ENCODE data around the gene STAM.
"Not testable (repeated sequence)": the region's sequence is repeated elsewhere in the genome, so short reads cannot be mapped to it uniquely, and the experiment has no call there.

Gene STAM

DNA sequence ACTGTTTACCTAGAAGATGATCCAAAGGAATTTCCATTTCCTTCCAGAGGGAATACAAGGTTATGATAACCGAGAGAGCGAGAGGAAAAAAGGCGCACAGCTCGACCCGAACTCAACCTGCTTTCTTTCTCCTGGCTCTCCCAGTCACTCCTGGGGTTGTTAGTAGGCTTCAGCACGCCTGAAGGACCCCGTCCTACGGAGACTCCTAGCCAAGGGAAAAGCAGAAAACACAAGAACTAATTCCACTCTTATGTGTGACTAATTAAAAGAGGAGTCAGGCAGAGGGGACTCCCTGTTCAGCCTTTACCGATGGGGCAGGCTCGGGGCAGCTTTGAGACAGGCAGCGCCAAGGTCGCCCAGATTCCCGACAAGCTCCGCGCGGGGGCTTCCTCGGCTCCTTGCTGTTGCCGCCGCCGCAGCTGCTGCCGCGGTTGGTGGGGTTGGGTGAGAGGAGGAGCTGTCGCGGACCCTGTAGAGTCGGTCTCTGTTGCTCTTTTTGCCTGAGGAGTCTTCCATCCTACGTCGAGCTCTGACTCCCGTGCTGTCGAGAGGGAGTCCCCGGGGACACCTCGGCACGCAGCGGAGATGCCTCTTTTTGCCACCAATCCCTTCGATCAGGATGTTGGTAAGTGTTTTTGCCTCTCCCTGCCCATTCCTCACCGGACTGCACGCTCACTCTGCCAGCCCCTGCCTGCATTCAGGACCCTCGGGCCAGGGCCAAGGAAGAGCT lies at the start of gene STAM:
TSS of gene STAM (plus strand) at position 397 of the 730 bp plus-strand sequence. CDS start at position 586, 189 bp downstream.
- peak; percentile 80 for DNase-seq (ENCODE audit: low spot score)

DNA sequence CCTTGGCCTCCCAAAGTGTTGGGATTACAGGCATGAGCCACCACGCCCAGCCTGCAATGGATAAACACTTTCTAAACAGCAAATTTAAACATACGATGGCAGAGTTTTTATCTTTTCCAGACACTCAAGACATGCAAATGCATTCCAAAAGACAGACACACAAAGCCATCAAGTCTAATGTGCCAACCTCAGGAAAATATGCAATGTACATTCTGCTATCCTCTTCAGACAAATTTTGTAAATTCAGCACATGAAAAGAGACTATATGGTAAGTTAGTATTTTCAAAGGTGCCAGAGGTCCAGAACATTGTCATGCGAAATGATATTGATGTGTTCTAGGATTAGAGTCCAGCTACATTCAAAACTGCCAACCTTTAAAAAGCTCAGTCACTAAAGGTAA lies 46.6 kb upstream of the STAM start:
- no peak for DNase-seq (ENCODE audit: low spot score)

DNA sequence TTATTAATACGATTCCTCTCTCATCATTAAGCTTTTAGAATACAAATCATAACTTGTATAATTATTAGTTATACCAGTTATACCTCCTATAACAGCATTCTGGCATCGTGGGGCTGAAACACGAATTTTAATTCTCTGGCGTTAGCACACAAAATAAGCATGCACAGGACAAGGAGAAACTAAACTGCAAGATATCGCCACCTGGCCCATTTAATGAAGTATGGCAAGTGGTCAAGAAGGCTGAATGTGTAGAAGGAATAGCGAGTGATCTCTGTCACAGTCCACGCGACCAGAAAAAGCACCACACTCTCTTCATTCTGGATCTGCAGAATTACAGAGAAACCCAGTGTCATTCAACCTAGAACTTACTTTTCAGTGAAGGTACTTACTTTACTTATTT lies 44.9 kb upstream of the STAM start:
- DNase-seq (ENCODE audit: low spot score): no peak

DNA sequence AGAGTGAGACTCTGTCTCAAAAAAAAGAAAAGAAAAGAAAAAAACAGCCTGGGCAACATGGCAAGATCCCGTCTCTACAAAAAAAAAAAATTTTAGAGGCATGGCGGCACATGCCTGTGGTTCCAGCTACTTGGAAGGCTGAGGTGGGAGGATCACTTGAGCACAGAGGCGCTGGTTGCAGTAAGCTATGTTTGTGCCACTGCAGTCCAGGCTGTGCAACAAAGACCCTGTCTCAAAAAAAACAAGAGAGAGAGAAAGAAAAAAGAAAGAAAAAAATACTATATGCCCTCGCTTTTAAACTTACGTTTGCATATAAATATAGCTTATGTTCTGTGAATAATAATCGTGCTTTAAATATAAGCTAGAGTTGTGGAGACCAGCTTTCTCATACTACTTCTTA lies 38.0 kb upstream of the STAM start:
- DNase-seq (ENCODE audit: low spot score): no peak

DNA sequence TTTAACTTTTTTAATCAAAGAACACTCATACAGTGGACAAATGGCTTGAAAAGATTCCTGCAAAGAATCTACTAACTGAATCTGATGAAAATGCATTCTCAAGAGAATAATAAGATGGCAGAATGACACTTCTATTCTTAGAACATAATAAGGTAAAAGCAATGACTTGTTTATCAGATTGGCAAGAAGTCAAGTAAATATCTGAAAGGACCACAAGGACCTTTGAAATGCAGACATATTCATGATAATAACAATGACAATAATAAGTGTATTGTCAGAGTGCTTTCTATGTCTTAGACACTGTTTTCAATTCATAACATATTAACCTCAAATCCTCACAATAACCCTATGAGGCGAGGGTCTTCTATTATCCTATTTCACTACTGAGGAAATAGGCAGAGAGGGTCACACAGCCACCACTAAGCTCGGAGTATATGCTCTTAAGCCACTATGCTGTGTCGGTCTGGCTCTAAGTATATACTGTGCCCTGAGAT lies 37.4 kb upstream of the STAM start:
- no peak for DNase-seq (ENCODE audit: low spot score)

DNA sequence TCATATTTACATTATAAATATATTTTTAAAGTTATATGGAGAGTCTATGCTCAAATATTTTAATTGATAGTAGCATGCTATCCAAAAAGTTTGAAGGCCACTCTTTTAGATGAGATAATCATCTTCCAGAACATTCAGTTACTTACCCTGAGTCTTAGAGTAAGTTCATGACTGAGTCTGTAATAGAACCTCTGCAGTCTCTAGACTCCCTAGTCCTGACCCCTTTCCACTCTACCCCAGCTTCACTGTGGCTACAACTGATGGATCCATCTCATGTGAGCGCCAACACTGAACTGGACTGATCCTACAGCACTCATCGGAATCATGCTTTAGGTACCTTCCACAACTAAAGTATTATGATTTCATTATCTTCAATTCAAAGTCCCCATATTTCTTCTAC lies 36.9 kb upstream of the STAM start:
- DNase-seq (ENCODE audit: low spot score): no peak

DNA sequence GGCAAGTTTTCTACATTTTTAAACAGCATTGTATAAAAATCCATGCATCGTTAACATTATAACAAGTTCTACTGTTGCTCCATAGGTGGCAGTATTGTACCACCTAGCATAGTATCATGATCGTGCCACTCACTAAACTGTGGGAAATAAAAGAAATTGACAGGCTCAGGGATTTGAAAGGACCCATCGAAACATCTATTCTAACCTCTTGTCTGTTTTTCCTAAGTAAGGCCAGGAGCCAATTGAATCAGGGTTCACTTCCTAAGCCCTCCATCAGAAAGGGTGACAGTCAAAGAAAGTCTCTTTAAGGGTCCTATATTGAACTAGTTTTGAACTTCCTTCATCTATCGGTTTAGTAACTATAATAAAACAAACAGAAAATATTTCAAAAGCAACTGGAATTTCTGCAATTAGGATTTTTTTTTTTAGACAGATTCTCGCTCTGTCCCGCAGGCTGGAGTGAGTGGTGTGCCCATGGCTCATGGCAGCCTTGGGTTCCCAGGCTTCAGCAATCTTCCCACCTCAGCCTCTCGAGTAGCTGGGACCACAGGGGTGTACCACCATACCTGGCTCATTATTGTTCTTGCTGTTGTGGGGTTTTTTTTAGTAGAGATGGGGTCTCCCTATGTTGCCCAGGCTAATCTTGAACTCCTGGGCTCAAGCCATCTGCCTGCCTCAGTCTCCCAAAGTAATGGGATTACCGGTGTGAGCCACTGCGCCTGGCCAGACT lies 36.2 kb upstream of the STAM start:
- DNase-seq (ENCODE audit: low spot score): no peak

DNA sequence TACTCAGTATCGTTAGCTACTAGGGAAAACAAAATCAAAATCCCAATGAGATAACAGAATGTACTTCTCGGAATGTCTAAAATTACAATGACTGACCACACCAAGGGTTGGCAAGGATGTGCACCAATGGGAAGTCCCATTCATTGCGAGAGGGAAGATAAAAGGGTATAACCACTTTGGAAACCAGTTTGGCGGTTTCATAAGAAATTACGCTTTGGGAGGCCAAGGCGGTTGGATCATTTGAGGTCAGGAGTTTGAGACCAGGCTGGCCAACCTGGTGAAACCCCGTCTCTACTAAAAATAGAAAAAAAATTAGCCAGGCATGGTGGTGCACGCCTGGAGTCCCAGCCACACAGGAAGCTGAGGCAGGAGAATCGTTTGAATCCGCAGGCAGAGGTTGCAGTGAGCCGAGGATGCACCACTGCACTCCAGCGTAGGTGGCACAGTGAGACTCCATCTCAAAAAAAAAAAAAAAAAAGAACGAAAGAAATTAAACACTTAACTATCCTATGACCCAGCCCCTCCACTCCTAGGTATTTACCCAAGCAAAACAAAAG lies 34.4 kb upstream of the STAM start:
- no peak for DNase-seq (ENCODE audit: low spot score)

DNA sequence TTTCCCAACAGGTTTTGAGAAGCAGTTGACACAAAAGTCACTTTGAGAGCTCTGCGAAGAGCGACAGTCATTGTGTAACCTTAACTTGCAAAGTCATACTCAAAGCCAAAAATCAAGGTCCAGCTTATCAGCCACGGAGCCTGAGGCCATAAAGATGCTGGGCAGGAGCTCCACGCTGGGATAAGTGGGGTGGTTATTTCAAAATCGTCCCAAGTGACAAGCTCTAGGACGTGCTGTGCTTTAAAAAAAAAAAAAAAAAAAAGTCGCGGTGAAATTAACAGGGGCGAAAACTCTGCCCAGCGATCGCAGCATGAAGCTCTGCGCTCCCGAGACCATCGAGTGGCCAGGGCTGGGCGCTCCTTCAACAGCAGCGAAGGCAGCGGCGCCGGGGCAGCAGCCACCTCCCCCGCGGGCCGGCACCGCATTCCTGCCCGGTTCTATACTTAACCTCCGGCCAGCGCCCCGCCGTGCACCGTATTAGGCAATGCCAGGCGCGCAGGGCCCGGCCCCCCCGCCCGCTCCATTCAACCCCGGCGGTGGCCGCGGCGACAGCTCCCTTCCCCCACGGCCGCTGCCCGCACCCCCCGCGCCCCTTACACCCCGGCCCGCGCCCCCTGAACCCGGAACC lies 27.4 kb upstream of the STAM start:
- peak; percentile 59 for DNase-seq (ENCODE audit: low spot score)

DNA sequence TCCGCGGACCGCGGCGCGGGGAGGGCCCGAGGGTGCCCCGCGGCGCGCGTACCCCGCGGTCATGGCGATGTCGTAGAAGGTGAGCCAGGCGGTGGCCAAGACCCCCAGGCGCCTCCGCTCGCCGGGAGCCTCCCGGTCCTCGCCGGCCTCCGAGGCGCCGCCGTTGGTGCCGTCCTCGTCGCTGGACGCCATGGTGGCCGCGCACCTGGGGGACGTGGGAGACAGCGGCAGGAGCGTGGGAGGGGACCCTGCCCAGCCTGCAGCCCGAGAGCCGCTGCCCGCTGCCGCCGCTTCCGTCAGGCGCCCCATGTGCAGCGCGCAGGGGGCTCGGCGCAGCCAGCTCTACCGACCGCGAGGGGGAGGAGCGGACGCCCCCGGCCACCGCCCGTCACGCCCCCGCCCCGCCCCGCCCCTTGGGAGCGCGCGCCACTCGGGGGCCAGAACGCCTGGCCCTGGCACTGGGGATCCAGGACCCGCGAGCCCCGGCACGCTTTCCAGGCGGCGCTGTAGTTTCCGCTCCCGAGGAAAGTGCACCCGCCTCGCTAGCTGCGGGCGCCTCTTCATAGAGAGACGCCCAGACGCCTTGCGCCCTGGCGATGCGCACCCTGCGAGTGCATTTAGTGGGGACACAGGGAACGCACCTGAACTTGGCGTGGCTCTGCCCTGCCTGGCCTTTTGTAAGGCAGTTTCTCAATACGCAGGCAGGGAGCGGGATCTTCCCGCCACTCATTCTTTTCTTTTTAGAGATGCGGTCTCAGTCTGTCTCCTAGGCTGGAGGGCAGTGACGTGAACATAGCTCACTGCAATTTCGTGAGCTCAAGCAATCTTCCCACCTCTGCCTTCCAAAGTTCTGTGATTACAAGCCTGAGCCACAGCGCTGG lies 26.7 kb upstream of the STAM start, which contains the start of gene HACD1:
TSS of gene HACD1 (minus strand) at position 344 of the 881 bp plus-strand sequence. CDS start at position 309, 35 bp downstream.
- peak; percentile 74 for DNase-seq (ENCODE audit: low spot score)

DNA sequence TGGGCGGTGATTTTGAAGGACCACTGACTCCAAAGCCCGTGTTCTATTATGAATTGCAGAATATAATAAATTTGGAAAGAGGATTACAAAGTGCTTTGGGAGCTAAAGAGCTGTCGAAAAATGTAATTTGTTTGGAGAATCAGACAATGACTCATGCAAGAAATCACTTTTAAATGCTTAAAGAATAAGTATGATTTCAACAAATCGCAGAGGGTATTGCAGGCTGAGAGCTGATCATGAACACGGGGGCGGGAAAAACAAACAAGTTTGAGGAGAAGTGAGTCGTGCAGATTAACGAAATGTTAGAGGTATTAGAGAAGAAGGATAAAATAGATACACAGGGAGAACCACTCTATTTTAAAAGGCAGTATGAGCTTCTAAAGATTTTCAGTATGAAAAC lies 21.9 kb upstream of the STAM start:
- no peak for DNase-seq (ENCODE audit: low spot score)

DNA sequence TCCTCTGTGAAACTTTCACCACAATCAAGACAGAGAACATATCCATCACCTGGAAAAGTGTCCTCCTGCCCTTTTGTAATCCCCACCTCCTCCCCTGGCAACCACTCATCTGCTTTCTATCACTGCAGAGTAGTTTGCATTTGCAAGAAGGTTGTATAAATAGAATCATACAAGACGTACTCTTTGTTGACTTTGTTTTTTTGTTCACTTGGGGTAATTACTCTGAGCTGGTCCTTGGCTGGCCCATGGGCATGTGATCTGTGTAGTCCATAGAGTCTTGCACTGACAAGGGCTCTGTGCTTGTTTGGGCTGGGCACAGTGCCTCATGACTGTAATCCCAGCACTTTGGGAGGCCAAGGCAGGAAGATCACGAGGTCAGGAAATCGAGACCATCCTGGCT lies 19.0 kb upstream of the STAM start:
- DNase-seq (ENCODE audit: low spot score): no peak

DNA sequence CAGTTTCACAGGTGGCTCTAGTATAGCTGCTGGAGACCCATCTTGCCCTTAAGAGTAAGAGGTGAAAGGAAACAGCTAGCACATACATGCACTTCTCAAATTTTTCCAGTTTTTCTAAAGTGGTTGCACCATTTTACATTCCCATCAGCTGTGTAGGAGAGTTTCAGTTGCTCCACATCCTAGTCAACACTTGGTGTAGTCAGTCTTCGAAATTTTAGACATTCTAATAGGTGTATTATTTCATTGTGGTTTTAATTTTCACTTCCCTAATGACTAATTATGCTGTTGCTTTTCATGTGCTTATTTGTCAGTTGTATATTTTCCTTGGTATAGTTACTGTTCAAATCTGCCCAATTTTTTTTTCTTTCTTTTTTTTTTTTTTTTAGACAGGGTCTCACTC lies 17.3 kb upstream of the STAM start:
- no peak for DNase-seq (ENCODE audit: low spot score)

DNA sequence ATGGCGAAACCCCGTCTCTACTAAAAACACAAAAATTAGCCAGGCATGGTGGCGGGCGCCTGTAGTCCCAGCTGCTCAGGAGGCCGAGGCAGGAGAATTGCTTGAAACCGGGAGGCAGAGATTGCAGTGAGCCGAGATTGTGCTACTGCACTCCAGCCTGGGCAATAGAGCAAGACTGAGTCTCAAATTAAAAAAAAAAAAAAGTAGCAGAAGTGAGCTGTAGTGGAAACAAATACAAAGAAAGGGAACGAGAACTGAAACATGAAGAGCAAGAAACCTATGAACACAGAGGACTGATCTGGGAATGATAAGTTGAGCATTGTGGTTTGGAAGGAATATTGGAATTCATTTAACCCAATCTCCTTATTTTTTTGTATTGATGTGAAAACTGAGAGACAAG lies 11.4 kb upstream of the STAM start:
- DNase-seq (ENCODE audit: low spot score): not testable (repeated sequence)

DNA sequence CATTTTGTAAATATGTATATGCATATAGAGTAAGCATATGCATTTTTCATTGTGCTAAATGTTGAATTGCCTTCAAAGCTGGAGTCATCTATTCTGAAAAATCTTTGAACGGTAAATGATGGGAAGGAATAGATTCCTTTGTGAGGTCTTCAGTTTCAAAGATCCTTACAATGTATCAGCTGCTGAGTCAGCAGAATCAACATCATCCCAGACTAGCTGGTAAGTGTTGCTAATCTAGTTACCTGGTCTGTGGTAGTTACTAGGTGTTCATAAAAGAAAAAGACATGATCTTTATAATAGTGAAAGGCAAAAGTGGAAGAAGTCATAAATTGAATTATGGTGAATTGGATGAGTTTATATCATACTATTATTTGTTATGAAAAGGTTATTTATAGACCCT lies 10.6 kb upstream of the STAM start:
- no peak for DNase-seq (ENCODE audit: low spot score)

DNA sequence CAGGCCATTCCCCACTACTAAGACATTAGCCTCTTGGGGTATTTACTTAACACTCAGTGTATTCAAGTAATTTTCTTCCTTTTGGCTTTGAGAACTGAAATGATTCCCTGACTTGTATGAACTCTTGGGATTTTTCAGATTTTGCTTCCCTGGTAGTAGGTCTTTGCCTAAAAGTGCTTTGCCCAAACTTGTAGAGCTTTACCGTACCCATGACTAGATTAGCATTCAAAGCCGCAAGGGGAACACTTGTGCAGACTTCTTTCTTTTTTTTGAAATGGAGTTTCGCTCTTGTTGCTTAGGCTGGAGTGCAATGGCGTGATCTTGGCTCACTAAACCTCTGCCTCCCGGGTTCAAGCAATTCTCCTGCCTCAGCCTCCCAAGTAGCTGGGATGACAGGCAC lies 6.1 kb upstream of the STAM start:
- DNase-seq (ENCODE audit: low spot score): no peak

DNA sequence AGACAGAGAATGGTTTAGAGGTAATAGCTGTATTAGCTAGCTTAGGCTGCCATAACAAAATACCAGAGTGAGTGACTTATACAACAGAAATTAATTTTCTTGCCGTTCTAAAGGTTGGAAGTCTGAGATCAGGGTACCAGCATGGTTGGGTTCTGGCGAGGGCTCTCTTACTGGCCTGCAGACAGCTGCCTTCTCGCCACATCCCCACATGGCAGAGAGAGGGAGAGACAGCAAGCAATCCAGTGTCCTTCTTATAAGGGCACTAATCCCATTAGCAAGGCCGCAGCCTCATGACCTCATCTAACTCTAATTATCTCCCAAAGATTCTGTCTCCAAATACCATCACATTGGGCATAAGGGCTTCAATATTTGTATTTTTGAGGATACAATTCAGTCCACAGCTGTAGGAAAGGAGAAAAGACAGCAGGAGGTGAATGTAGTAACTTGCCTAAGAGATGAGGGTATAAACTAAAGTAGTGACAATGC lies 3.6 kb upstream of the STAM start:
- DNase-seq (ENCODE audit: low spot score): no peak

DNA sequence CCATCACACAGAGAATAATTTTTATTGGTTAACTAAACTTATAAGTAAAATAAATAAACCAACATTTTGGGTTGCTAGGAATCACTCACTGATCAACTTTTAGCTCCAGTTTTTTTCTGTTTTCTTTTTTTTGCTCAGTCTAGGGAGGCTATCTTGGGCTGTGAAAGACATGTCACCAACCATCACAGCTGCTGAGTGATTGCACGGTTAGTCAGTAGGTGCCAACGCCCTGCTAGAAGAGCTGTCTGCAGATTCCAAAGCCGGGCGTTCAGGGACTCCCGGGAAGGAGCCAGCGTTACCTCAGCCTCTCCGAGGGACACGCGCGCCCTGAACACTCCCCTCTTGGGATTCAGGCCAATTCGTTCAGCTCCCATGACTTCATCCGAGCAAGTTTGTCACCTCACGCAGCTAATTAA lies 604 bp upstream of the STAM start:
- peak; percentile 41 for DNase-seq (ENCODE audit: low spot score)

DNA sequence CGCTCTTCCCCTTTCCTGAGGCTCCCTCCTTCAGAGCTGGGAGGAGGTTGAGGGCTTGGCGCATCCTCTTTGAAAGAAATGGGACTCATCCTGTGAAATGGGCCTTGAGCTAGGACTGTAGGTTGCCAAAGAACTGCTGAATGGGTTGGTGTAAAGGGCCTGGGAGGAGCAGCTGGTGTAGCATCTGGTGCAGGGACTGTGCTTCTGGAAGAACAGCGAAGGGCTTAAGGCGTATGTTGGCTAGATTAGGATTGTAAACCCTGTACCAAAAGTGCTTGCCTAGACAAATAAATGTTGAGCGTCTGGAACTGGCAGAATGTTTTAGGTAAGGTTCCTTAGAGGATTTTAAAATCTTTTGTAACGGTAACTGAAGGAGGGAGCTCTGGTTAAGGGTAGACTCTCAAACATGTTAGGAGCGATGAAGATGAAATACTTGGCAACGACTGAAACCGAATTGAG lies 563 bp downstream of the STAM start:
- DNase-seq (ENCODE audit: low spot score): no peak

DNA sequence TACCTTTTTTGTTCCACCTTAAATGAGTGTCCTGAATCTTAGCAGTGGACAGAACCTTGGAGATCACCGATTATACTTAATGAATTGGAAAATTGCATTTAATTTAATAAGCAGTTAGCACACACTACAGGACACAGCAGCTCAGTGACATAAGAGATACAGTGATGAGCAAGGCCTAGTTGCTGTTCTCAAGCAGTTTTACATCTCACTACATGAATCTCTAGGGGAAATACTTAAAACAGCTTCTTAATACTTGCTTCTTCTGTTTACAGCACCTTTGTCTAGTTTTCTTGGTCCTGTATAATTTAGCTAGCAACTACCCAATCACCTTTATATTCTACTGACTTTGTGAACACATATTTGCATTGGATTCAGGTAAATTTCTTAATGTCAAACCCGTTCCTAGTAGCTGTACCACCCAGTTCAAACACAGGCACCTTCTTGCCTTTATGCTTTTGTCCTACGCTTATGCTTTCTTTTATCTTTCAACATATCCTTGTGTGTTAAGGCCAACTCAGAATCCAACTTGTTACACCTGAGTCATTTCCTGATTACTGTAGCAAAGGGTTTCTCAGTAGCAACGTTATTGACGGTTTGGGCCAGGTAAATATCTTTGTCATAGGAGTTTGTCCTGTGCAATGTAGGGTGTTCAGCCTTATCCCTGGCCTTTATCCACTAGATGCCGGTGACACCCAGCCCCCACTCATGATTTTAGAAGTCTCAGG lies 1.8 kb downstream of the STAM start:
- DNase-seq (ENCODE audit: low spot score): no peak

DNA sequence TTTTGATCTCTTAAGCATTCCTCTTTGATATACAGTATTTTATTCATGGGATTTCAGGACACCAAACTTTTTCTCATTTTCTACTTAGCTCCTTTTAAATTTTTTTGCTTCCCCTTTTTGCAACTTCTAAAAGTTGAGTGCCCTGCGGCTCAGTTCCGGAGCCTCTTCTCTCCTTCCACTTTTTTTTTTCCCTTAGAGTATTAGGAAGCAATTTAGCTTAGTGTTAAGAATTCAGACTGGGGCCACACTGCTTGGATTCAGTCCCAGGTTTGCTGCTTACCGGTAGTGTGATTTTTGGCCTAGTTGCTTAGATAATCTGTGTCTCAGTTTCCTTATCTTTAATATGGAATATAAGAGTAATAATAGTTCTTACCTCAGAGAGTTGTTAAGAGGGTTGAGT lies 3.4 kb downstream of the STAM start:
- no peak for DNase-seq (ENCODE audit: low spot score)

Measured in HuH-7.5 (cell line).